ENCODE measurements around the gene AGPAT2.

AGPAT2 gene

DNA sequence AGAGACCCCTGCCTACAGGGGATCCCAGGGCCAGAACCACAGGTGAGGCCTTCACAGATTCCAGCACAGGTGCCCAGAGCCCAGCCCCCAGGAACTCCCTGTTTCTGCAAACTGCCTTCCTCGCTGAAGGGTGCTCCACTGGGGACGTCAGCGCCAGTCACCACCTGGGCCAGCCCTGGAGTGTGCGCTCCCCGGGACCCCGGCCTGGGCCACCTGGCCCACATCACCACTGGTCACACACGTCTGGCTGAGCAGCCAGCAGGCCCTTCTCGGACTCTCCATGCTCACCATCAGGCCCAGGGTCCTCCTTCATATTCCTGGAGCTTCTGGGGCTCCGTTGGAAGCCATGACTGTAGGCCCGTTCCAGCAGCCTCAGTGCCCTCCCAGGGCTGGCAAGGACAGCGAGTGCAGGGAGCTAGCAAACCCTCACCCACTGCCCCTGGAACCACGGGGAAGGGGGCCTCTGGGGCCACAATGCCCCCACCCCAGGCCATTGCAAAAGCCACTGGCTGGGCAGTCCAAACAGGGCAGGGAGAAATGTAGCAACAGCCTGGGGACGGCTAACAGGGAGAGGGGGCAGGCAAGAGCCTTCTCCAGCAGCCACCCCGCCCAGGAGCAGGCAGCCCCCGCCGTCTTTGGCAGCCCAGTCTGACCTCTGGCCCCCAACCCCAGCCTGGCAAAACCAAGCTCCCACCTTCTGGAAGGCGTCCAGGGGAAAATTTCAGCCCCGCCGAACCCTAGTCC, 1.3 kb downstream of the AGPAT2 start:
- DNase-seq = no peak

- no peak for DNase-seq
These were observed 2.0 kb downstream of the AGPAT2 start for GRCh38 chr9:136685216-136685615.

DNA sequence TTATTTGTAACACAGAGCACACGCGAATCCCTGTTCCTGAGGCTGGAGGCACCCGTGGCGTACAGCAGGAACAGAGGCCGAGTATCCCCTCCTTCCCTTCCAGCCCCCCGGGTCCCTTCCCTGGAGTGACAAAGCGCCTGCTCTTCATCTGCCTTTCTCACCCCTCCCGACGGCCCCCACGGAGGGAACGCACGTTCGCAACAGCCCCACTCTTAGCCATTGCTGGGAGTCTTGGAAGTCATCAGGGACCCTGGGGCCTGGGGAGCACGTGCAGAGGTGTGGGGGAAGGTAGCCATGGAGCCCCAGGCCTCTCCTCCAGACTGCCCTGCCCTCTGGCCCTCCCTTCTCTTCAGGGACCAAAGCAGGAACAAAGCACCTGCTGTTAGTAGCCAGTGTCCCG, 2.5 kb downstream of the AGPAT2 start:
- no peak for DNase-seq

DNA sequence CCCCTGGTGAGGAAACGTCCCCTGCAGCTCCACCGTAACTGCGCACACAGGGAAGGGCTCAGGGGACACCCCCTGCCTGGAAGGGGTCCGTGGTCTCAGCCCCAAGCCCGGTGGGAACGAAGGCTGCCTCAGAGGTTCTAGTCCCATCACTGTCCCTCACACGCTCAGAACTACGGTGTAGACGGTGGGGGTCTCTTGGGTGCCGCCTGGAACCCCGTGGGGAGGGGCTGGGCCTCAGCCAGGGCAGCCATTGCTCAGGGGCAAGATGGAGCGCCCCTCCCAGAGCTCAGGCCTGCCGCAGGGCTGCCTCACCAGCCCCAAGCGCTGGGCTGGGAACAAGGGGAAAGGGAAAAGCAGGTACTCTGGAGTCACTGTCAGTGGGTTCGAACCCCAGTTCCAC, 2.9 kb downstream of the AGPAT2 start:
- no peak for DNase-seq

DNA sequence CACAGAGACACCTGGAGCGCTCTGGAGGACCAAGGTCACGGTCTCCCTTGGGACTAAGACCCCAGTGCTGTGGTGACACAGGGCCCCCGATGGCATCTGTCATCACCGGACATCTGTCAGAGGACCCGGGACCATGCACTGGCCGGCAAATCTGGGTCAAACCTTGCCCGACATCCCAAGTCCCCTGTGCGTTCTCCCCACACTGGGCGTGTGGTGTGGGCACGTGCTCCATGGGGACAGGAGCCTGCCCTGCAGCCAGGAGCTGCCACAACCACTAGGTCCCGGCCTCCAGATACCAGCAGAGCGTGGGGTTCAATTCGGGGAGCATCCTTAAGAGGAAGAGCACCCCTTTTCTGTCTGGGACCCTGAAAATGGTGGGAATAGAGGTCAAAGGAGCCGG, 3.5 kb downstream of the AGPAT2 start:
- no peak for DNase-seq

GRCh38 chr9:136683173-136683745, 4.0 kb downstream of the AGPAT2 start:
- no peak for DNase-seq

DNA sequence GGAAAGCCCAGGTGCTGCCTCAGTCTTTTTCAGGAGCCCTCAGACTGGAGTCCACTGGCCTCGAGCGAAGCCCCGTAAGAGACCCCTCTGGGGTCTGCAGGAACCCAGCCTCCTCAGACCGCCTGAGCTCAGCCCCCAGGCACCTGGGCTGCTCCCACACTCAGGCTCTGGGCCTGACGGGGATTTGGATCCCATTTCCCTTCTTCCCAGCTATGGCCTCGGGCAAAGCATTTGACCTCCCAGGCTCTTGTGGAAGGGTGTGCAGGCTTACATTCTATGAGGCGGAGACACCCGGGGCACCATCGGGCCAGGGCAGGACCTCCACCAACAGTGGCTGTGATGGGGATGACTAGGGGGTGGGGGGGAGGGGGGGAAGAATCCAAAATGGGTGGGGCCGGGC, 4.5 kb downstream of the AGPAT2 start:
- DNase-seq = no peak

DNA sequence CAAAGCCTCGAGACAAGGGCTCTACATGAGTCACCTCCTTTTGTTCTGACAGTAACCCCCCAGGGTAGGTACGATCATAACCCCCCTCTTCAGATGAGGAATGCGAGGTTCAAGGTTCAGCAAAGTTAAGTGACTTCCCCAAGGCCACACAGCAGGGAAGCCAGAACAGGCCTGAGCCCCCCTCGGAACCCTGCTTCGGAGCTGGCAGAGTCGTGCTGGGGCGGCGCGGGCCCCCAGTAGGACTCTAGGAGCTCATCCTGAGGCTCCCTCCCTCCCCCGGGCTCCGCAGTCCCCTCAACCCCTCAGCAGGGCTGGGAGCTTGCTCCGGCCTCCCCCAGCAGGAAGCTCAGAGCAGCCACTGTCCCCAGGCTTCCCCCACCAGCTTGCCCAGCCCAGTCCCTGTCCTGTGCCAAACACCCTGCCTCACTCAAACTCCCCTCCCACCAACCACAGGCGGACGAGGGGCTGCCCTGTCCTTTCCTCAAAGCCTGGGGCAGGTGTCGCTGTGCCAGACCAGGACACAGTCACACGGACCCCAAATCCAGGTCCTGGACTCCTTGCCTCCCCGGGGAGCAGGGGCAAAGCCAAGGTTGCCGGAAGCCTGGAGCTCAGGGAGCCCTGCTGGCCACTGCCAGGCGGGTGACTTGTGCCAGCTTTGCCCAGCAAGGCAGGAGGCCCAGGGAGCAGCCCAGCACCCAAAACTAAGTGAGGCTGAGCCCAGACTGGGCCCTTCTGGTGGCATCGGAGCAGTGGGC, 5.1 kb downstream of the AGPAT2 start:
- DNase-seq = no peak

DNA sequence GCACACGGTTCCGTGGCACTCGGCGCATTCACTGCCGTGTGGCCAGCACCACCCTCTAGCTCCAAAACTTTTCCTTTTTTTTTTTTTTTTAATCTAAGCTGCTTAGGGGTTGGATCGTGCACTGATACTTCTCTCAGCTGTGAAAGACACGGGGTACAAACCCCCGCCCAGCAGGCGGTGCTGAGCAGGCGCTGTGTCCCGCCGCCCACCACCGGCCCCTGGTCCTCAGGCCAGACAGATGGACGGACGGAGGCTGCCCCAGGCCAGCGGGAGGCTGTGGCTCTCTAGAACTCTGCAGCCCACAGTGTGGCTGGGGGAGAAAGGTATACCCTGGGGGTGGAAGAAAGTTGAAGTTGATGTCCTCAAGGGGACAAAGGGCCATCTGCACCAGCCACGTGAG, 6.2 kb downstream of the AGPAT2 start:
- DNase-seq = no peak

GRCh38 chr9:136679431-136679941, 7.8 kb downstream of the AGPAT2 start:
- no peak for DNase-seq

- DNase-seq = no peak
These were observed 8.6 kb downstream of the AGPAT2 start for GRCh38 chr9:136678624-136679023.

- no peak for DNase-seq
These were observed 9.2 kb downstream of the AGPAT2 start for GRCh38 chr9:136678034-136678433.

DNA sequence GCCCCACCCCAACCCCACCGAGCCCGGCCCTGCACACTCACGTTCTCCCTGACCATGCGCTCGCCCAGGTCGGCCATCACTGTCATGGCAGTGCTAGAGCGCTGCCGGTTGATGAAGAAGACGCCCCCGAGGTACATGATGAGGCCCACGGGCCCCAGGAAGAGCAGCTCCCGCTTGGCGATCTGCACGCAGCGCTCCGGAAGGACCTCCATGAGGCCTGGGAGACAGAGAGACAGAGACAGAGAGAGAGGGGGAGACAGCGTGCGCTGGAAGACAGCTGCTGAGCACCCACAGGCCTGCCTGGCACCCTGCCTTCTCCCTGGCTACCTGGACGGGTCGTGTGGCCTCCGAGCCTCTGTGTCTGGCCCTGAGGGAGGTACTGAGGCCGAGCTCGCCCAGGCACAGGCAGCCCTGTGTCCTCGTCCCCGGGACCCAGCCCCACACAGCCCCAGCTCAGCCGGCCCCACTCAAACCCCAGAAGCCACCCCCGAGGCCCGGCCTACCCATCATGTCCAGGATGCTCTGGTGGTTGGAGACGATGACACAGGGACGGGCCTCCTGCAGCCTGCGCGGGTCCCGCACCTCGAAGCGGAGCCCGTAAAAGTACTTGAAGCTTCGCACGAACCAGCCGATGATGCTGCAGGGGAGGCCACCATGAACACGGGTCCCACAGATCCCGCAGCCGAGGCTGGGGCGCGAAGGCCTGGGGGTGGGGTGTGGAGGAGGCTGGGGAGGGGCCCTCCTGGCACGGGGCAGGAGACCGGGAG, 10.2 kb downstream of the AGPAT2 start:
- DNase-seq = no peak

- no peak for DNase-seq
These were observed 10.9 kb downstream of the AGPAT2 start for GRCh38 chr9:136676297-136676794.

GRCh38 chr9:136675477-136676296, 11.6 kb downstream of the AGPAT2 start:
- DNase-seq = no peak

GRCh38 chr9:136674786-136675349, 12.4 kb downstream of the AGPAT2 start:
- no peak for DNase-seq

DNA sequence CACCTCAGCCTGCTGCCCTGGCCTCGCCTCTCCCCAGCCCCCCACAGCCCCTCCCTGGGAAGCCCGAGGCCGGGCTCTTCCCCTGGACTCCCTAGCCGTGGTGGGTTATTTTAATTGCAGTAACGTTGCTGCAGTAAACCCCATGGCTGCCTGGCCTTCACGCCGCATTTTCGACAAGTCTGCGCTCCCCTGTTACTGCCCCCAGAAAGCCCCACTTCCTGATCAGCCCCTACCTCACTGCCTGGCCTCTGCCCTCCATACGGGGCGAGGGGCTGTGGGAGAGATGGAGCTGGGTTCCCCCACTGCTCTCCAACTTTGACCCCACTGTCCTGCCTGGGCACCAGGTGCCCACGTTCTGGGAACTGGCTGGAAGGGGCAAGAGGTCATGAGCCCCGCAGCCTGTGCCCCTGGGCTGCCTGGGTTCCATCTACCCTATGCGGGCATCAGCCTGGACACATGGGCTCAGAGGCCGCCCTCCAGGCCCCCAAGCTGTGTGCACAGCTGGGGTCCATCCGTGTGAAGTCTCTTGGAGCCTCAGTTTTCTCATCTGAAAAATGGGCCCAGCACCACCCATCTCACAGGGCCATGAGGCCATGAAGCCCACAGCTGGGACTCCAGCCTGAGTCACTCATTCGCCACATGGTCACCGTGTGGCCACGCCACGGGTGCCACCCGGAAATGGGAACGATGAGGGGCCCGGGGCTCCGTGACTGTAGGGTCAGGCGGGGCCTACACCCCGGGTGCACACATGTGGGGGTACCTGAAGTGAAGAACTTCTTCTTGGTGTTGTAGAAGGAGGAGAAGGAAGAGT, 13.1 kb downstream of the AGPAT2 start:
- no peak for DNase-seq

GRCh38 chr9:136673088-136673974, 13.9 kb downstream of the AGPAT2 start:
- no peak for DNase-seq

GRCh38 chr9:136672431-136673087, 14.7 kb downstream of the AGPAT2 start:
- DNase-seq = no peak

All from activated CD4-positive, alpha-beta T cell treated with anti-CD3 and anti-CD28 coated beads, Interleukin-2, amount 50 U/mL, for 1 hour (primary cell).